H1 (cell line): Measurements from ENCODE around the gene PMP22. TPM values are rescaled to one million over a fixed set of nuclear protein-coding genes. Genes with fewer than 3 reads are reported as not detected.

ENCODE experiments used
- CTCF ChIA-PET: fragments of 300-600 bp; sonication (Branson Sonifier 250); formaldehyde crosslinking; loops from one replicate; lab custom pipeline; 2021; ENCODE audit not compliant: partially characterized antibody; lab: Charles Lee
- POLR2A ChIA-PET: fragments of 300-600 bp; sonication (Branson Sonifier 250); formaldehyde crosslinking; loops from one replicate; lab custom pipeline; 2021; ENCODE audit warnings: inconsistent platforms; ENCODE audit not compliant: partially characterized antibody; lab: Charles Lee
- DNase-seq, 2 experiments: peaks; one replicate each; pipeline versions ENCODE4 v3.0.0 to v3.0.0-alpha.2; 2010 to 2022; ENCODE audit warnings: low spot score in 2 of 2, low read depth in 1 of 2, mixed read lengths in 1 of 2
- FAIRE-seq: peaks from 2 replicates; lab custom pipeline; 2011; peaks lifted over from hg19 to GRCh38; lab: Jason Lieb, UNC
- H2AFZ ChIP-seq: 2 replicates; pipeline ENCODE4 v1.8.1; 2012; ENCODE audit warnings: low read length, inconsistent platforms
- H2AK5ac ChIP-seq: 2 replicates; pipeline ENCODE4 v1.6.1; 2013; ENCODE audit warnings: low read depth, low read length
- H2BK120ac ChIP-seq: replicated peaks from 2 replicates; pipeline ENCODE3; 2013; ENCODE audit warnings: low read depth, low read length, inconsistent platforms
- H2BK12ac ChIP-seq: 2 replicates; pipeline ENCODE4 v1.6.1; 2013; ENCODE audit warnings: low read depth, low read length
- H2BK15ac ChIP-seq: 2 replicates; pipeline ENCODE4 v1.6.1; 2013; ENCODE audit warnings: low read length
- H2BK20ac ChIP-seq: 2 replicates; pipeline ENCODE4 v1.6.1; 2013; ENCODE audit warnings: low read length
- H2BK5ac ChIP-seq: 2 replicates; pipeline ENCODE4 v1.6.1; 2013; ENCODE audit warnings: low read depth, low read length
- H3K14ac ChIP-seq: 2 replicates; pipeline ENCODE4 v1.6.1; 2013; ENCODE audit warnings: inconsistent platforms; ENCODE audit not compliant: insufficient read length
- H3K18ac ChIP-seq: 2 replicates; pipeline ENCODE4 v1.6.1; 2013; ENCODE audit warnings: low read length; ENCODE audit errors: extremely low read depth
- H3K23ac ChIP-seq: 2 replicates; pipeline ENCODE4 v1.6.1; 2013; ENCODE audit warnings: inconsistent platforms; ENCODE audit not compliant: insufficient read length
- H3K23me2 ChIP-seq: 2 replicates; pipeline ENCODE4 v1.6.1; 2013; ENCODE audit warnings: low read depth, low read length
- H3K27ac ChIP-seq: 2 replicates; pipeline ENCODE4 v1.6.1; 2011; ENCODE audit warnings: low read depth, low read length, inconsistent platforms
- H3K27me3 ChIP-seq, 4 experiments: replicated peaks in 1 of 4; 1 replicate in 1 of 4; 2 replicates in 3 of 4; pipeline versions ENCODE4 v1.6.1 to v1.8.1; 2011 to 2013; ENCODE audit warnings: low read length in 3 of 4, mild to moderate bottlenecking in 3 of 4, inconsistent platforms in 2 of 4, mixed read lengths in 2 of 4, moderate library complexity in 1 of 4; ENCODE audit not compliant: control insufficient read depth in 3 of 4, insufficient read depth in 3 of 4; ENCODE audit errors: extremely low read depth in 1 of 4
- H3K36me3 ChIP-seq, 4 experiments: 2 replicates each; pipeline versions ENCODE4 v1.6.1 to v1.8.1; 2011 to 2013; ENCODE audit warnings: mild to moderate bottlenecking in 4 of 4, low read length in 3 of 4, moderate library complexity in 2 of 4, control low read depth in 1 of 4, inconsistent platforms in 1 of 4; ENCODE audit not compliant: insufficient read depth in 4 of 4, control insufficient read depth in 2 of 4
- H3K4ac ChIP-seq: replicated peaks from 2 replicates; pipeline ENCODE3; 2013; ENCODE audit warnings: low read length, low read depth, mixed read lengths, inconsistent platforms; ENCODE audit not compliant: insufficient read length
- H3K4me1 ChIP-seq, 4 experiments: replicated peaks in 1 of 4; 1 replicate in 1 of 4; 2 replicates in 3 of 4; pipeline versions ENCODE4 v1.6.1 to v1.8.1; 2011 to 2013; ENCODE audit warnings: low read length in 3 of 4, inconsistent platforms in 2 of 4, mixed read lengths in 1 of 4; ENCODE audit not compliant: insufficient read depth in 4 of 4, control insufficient read depth in 3 of 4
- H3K4me2 ChIP-seq, 2 experiments: 2 replicates each; pipeline versions ENCODE4 v1.6.1 to v1.8.1; 2011 to 2013; ENCODE audit warnings: low read depth in 2 of 2, low read length in 2 of 2, control low read depth in 1 of 2, inconsistent platforms in 1 of 2, mild to moderate bottlenecking in 1 of 2; ENCODE audit not compliant: insufficient read depth in 1 of 2
- H3K4me3 ChIP-seq, 4 experiments: fragments of 200-600, 300-600 bp in 1 of 4; sonication (generic), shearing (Covaris generic), sonication (Bioruptor Twin) in 1 of 4; 2 replicates each; pipeline versions ENCODE4 v1.5.1 to v1.8.1; 2011 to 2016; ENCODE audit warnings: low read length in 4 of 4, low read depth in 3 of 4, control low read depth in 2 of 4, inconsistent platforms in 2 of 4, mild to moderate bottlenecking in 2 of 4, mixed read lengths in 1 of 4, moderate library complexity in 1 of 4; ENCODE audit not compliant: insufficient read depth in 2 of 4; ENCODE audit errors: extremely low read depth in 1 of 4
- H3K56ac ChIP-seq: replicated peaks from 2 replicates; pipeline ENCODE3; 2013; ENCODE audit warnings: low read depth, mild to moderate bottlenecking, mixed read lengths, low read length, inconsistent platforms; ENCODE audit not compliant: insufficient read length
- H3K79me1 ChIP-seq: 2 replicates; pipeline ENCODE4 v1.6.1; 2013; ENCODE audit warnings: low read depth, low read length, control low read depth
- H3K79me2 ChIP-seq, 2 experiments: 2 replicates each; pipeline versions ENCODE4 v1.6.1 to v1.8.1; 2012 to 2013; ENCODE audit warnings: low read length in 2 of 2, mild to moderate bottlenecking in 2 of 2, inconsistent platforms in 1 of 2; ENCODE audit not compliant: insufficient read depth in 2 of 2, control insufficient read depth in 1 of 2
- H3K9ac ChIP-seq, 4 experiments: replicated peaks in 1 of 4; 1 replicate in 1 of 4; 2 replicates in 3 of 4; pipeline versions ENCODE4 v1.6.1 to v1.8.1; 2011 to 2013; ENCODE audit warnings: low read depth in 3 of 4, low read length in 3 of 4, control low read depth in 2 of 4, mild to moderate bottlenecking in 2 of 4, moderate library complexity in 2 of 4, inconsistent platforms in 1 of 4; ENCODE audit errors: extremely low read depth in 1 of 4
- H3K9me3 ChIP-seq, 2 experiments: 2 replicates each; pipeline versions ENCODE4 v1.6.1 to v1.8.1; 2012 to 2013; ENCODE audit warnings: mild to moderate bottlenecking in 2 of 2, moderate library complexity in 2 of 2, control low read depth in 1 of 2, inconsistent platforms in 1 of 2, low read depth in 1 of 2, low read length in 1 of 2, mixed read lengths in 1 of 2; ENCODE audit not compliant: insufficient read depth in 2 of 2
- H4K20me1 ChIP-seq, 2 experiments: replicated peaks in 1 of 2; 2 replicates each; pipeline versions ENCODE3 to v1.8.1; 2011 to 2013; ENCODE audit warnings: inconsistent platforms in 2 of 2, low read length in 2 of 2, mild to moderate bottlenecking in 1 of 2; ENCODE audit not compliant: insufficient read depth in 2 of 2, control insufficient read depth in 1 of 2
- H4K5ac ChIP-seq: 2 replicates; pipeline ENCODE4 v1.6.1; 2013; ENCODE audit warnings: low read length, low read depth, mixed read lengths, inconsistent platforms; ENCODE audit not compliant: insufficient read length
- H4K8ac ChIP-seq: 2 replicates; pipeline ENCODE4 v1.8.0; 2013; ENCODE audit warnings: mild to moderate bottlenecking, moderate library complexity, low read length, inconsistent platforms; ENCODE audit not compliant: insufficient read depth; ENCODE audit errors: extremely low read depth
- H4K91ac ChIP-seq: replicated peaks from 2 replicates; pipeline ENCODE3; 2013; ENCODE audit warnings: low read length, mixed read lengths, inconsistent platforms; ENCODE audit not compliant: insufficient read length
- CTCF ChIP-seq, 3 experiments: IDR thresholded peaks; 1 replicate in 2 of 3; 2 replicates in 1 of 3; pipeline versions ENCODE4 v1.5.1 to v1.6.1; 2011; ENCODE audit warnings: low read length in 3 of 3, mild to moderate bottlenecking in 3 of 3, inconsistent platforms in 2 of 3, low read depth in 1 of 3, moderate library complexity in 1 of 3; ENCODE audit not compliant: insufficient read depth in 1 of 3; ENCODE audit errors: control extremely low read depth in 1 of 3
- EP300 ChIP-seq, 2 experiments: IDR thresholded peaks; 1 replicate in 1 of 2; 2 replicates in 1 of 2; pipeline ENCODE4 v1.6.1; 2011 to 2012; ENCODE audit warnings: low read depth in 2 of 2, low read length in 2 of 2, mild to moderate bottlenecking in 2 of 2, borderline replicate concordance in 1 of 2, inconsistent platforms in 1 of 2, moderate library complexity in 1 of 2
- EZH2 ChIP-seq: fragments of 200-600 bp; sonication (generic); IDR thresholded peaks from 2 replicates; pipeline ENCODE4 v1.7.1; 2012; ENCODE audit warnings: low read depth, mild to moderate bottlenecking, moderate library complexity, low read length, inconsistent platforms; ENCODE audit not compliant: severe bottlenecking
- HDAC2 ChIP-seq, 2 experiments: fragments of 300-600 bp in 1 of 2; sonication (generic) in 1 of 2; IDR thresholded peaks; 2 replicates each; pipeline ENCODE4 v1.6.1; 2011 to 2012; ENCODE audit warnings: low read depth in 2 of 2, low read length in 2 of 2, mild to moderate bottlenecking in 2 of 2, moderate library complexity in 2 of 2, borderline replicate concordance in 1 of 2, inconsistent platforms in 1 of 2
- KDM1A ChIP-seq: fragments of 200-600, 300-600 bp; sonication (generic); IDR thresholded peaks from 2 replicates; pipeline ENCODE4 v1.7.1; 2016; ENCODE audit warnings: mild to moderate bottlenecking, low read length, borderline replicate concordance
- NANOG ChIP-seq: IDR thresholded peaks from 2 replicates; pipeline ENCODE4 v1.6.1; 2011; ENCODE audit warnings: low read length, low read depth, mild to moderate bottlenecking, inconsistent platforms; ENCODE audit not compliant: insufficient read depth, poor library complexity, severe bottlenecking
- POLR2AphosphoS5 ChIP-seq: IDR thresholded peaks from 2 replicates; pipeline ENCODE4 v1.6.1; 2011; ENCODE audit warnings: low read depth, low read length
- RFX5 ChIP-seq: IDR thresholded peaks from 2 replicates; pipeline ENCODE4 v1.6.1; 2011; ENCODE audit warnings: low read depth, low read length, improper control_type of control experiment, borderline replicate concordance
- TAF7 ChIP-seq: optimal IDR thresholded peaks from 2 replicates; pipeline ENCODE3; 2011; ENCODE audit warnings: low read depth, mild to moderate bottlenecking, inconsistent platforms, low read length, moderate library complexity, borderline replicate concordance
- TCF12 ChIP-seq: IDR thresholded peaks from 2 replicates; pipeline ENCODE4 v1.6.1; 2011; ENCODE audit warnings: low read depth, mild to moderate bottlenecking, low read length
- ZNF274 ChIP-seq: IDR thresholded peaks from 2 replicates; pipeline ENCODE4 v1.7.0; 2012; ENCODE audit warnings: low read length, borderline replicate concordance; ENCODE audit errors: extremely low read depth
- WGBS, 2 experiments: shearing (Covaris generic) in 1 of 2; methylation state at CpG; one replicate each; pipeline versions ENCODE4 v1.1.6 to v1.1.7; 2013 to 2015; ENCODE audit warnings: low lambda C conversion rate in 2 of 2, mixed read lengths in 2 of 2, inconsistent platforms in 1 of 2, low coverage in 1 of 2, missing lambda C conversion rate in 1 of 2; ENCODE audit not compliant: insufficient replicate concordance in 2 of 2, insufficient coverage in 1 of 2, insufficient read length in 1 of 2; ENCODE audit errors: extremely low coverage in 1 of 2, missing lambda C conversion rate in 1 of 2; 5-methylcytosine and 5-hydroxymethylcytosine counted together
- polyA plus RNA-seq, 7 experiments: library from polyadenylated mRNA; depleted of rRNA in 3 of 7; stranded (reverse) in 5 of 7; unstranded in 2 of 7; fragments of >200 nt in 5 of 7; fragments of 200-250 nt in 2 of 7; gene quantifications; 1 replicate in 5 of 7; 2 replicates in 1 of 7; 4 replicates in 1 of 7; pipeline versions ENCODE4 v1.2.1 to v1.2.3, GENCODE V29; 2011 to 2013; ENCODE audit warnings: missing spikeins in 2 of 7, mixed read lengths in 2 of 7
- total RNA-seq: library from RNA; stranded (reverse); fragmentation: NEBNext Ultra II Directional; extraction: Animal tissue kit (Norgen Biotek cat#: 25700); gene quantifications from 2 replicates; pipeline ENCODE4 v1.2.1, GENCODE V29; 2021

Gene PMP22
- total and polyA plus RNA-seq, 2 of the 8 experiments (the other 6 are each of a cell fraction or from before 2014, with no cell fraction given): 0.84 to 4.9 TPM

GRCh38 chr17:15220785-15221184, 44.3 kb downstream of the PMP22 start:
- Histone ChIP-seq H3K36me3 (no peaks in the 10 kb centered on the region), H2BK120ac (no peak overlapping the region), H3K9me3 (no peaks in the 10 kb centered on the region), H3K4me2 (no peak overlapping the region), H3K9ac (no peak overlapping the region), H2AFZ (0 out of 2 replicates have a peak overlapping the region, but pooled peaks have one; percentile 3), H3K23me2 (no peaks in the 10 kb centered on the region), H2BK20ac (no peak overlapping the region), H3K23ac (no peak overlapping the region), H4K91ac (no peak overlapping the region), H2AK5ac (no peak overlapping the region), H3K79me2 (no peaks in the 10 kb centered on the region), H2BK5ac (no peak overlapping the region), H2BK15ac (no peak overlapping the region), H3K27me3 (no peaks in the 10 kb centered on the region), H3K27ac (no peak overlapping the region), H4K5ac (no peak overlapping the region), H2BK12ac (no peak overlapping the region), H3K4me3 (no peak overlapping the region), H3K18ac (no peak overlapping the region), H3K79me1 (no peaks in the 10 kb centered on the region), H4K8ac (no peak overlapping the region), H3K14ac (no peak overlapping the region), H3K56ac (no peak overlapping the region), H4K20me1 (no peaks in the 10 kb centered on the region), H3K4ac (no peak overlapping the region), H3K4me1 (no peaks in the 10 kb centered on the region)
- 95% methylated on average over 2 of the region's 2 CpGs; no CpG with 5 or more reads in 1 of the 2 experiments for WGBS, 2 experiments
- DNase-seq (no peak), FAIRE-seq (no peak)
- ChIA-PET POLR2A (no interaction called here), CTCF (interaction anchor here (0.6 kb wide), 1 partner anchor 448 kb away, joined by 5 read pairs; no protein-coding TSS in a partner anchor)
- TF ChIP-seq EP300 (IDR thresholded peaks at IDR 0.05; ENCODE audit: borderline replicate concordance in 1 of 2, low read depth in 2 of 2, low read length in 2 of 2) (no peak), POLR2AphosphoS5 (no peak), HDAC2 (IDR thresholded peaks at IDR 0.05; ENCODE audit: borderline replicate concordance in 1 of 2, low read depth in 2 of 2, low read length in 2 of 2) (no peak), ZNF274 (no peak), TAF7 (no peak), KDM1A (no peak), CTCF (IDR thresholded peaks at IDR 0.05; ENCODE audit: control extremely low read depth in 1 of 3, insufficient read depth in 1 of 3, low read depth in 1 of 3, low read length in 3 of 3) (no peak), EZH2 (no peak), RFX5 (no peak), NANOG (no peak), TCF12 (no peak)
